Right cardiac atrium (tissue), 5 donors: ENCODE measurements around the gene CD58. TPM values are rescaled to one million over a fixed set of nuclear protein-coding genes. Genes with fewer than 3 reads are reported as not detected.
"Not testable (repeated sequence)": the region's sequence is repeated elsewhere in the genome, so short reads cannot be mapped to it uniquely, and the experiment has no call there.

Source experiments
- ATAC-seq, 2 donors: fragments of 200-7000 bp; cut with Tn5 transposase; one replicate each; pipeline versions ENCODE4 v1.8.0 to v1.9.1; 2020; ENCODE audit warnings: moderate library complexity in 2 of 2, mild to moderate bottlenecking in 1 of 2
- DNase-seq, 3 donors: peaks; one replicate each; pipeline ENCODE4 v3.0.0-alpha.2; 2020
- H3K27ac ChIP-seq: one replicate; pipeline ENCODE4 v1.5.1; 2013; ENCODE audit warnings: mild to moderate bottlenecking, low read length, control low read depth, moderate library complexity
- H3K27me3 ChIP-seq: one replicate; pipeline ENCODE4 v1.6.1; 2013; ENCODE audit not compliant: control insufficient read depth, insufficient read depth
- H3K4me1 ChIP-seq: one replicate; pipeline ENCODE4 v1.6.1; 2013; ENCODE audit warnings: low read length; ENCODE audit not compliant: control insufficient read depth, insufficient read depth
- H3K4me3 ChIP-seq: one replicate; pipeline ENCODE4 v1.5.1; 2013; ENCODE audit warnings: low read length, control low read depth
- H3K9me3 ChIP-seq: one replicate; pipeline ENCODE4 v1.6.1; 2013; ENCODE audit warnings: low read length; ENCODE audit not compliant: control insufficient read depth
- WGBS: extraction: QIAGEN DNeasy Blood & Tissue Kit; methylation state at CpG from one replicate; pipeline ENCODE4 v1.1.7; 2013; 5-methylcytosine and 5-hydroxymethylcytosine counted together
- intact Hi-C, 4 donors: fragments of 100-400 bp; cut with DNase I; formaldehyde crosslinking; loops; one replicate each; pipeline versions ENCODE4 v1.11.0 to v1.14.0; 2022 to 2023
- polyA plus RNA-seq: library from polyadenylated mRNA; stranded (reverse); fragments of 200-250 nt; gene quantifications from one replicate; pipeline ENCODE4 v1.2.3, GENCODE V29; 2013
- total RNA-seq, 4 donors: library from RNA; stranded (reverse); fragmentation: NEBNext Ultra II Directional; extraction: Animal tissue kit (Norgen Biotek cat#: 25700); gene quantifications; one replicate each; pipeline ENCODE4 v1.2.1, GENCODE V29; 2021
- donor health status: healthy with polysubstance abuse.
- donor health status: DM: no; HTN: yes; CAD: no.
- donor health status: DM: no; HTN: no; CAD: no.
- donor health status: DM: no; HTN: yes; CAD: no; lungs with severe emphysema.
- donor health status: DM: yes; HTN: yes; CAD: no.

Gene CD58
- total and polyA plus RNA-seq, 5 donors, result 17.8 to 39.0 (median 21.8) TPM

- 89% methylated on average over 1 of the region's 1 CpG for WGBS
- ATAC-seq, result no peak
- H3K27me3 ChIP-seq, result no peaks in the 10 kb centered on the region
- no peak for DNase-seq
- no peaks in the 10 kb centered on the region for H3K4me1 ChIP-seq
- H3K9me3 ChIP-seq, result no peaks in the 10 kb centered on the region
- no peak overlapping the region for H3K4me3 ChIP-seq
- intact Hi-C loops, result no loop called here
- no peak overlapping the region for H3K27ac ChIP-seq
Observed at GRCh38 chr1:116605315-116605714, 34.5 kb upstream of the CD58 start.

- H3K27ac ChIP-seq, H3K27me3 ChIP-seq, DNase-seq, intact Hi-C loops, ATAC-seq, H3K9me3 ChIP-seq, H3K4me1 ChIP-seq, H3K4me3 ChIP-seq: not testable (repeated sequence)
- 86% methylated on average over 6 of the region's 6 CpGs for WGBS
Observed at GRCh38 chr1:116604408-116604807, 33.6 kb upstream of the CD58 start.

GRCh38 chr1:116603646-116604045 is 32.8 kb upstream of the CD58 start:
- intact Hi-C loops, H3K27ac ChIP-seq, H3K4me1 ChIP-seq, H3K9me3 ChIP-seq, H3K4me3 ChIP-seq, DNase-seq, H3K27me3 ChIP-seq, ATAC-seq: not testable (repeated sequence)
- 93% methylated on average over 21 of the region's 21 CpGs for WGBS

- H3K27me3 ChIP-seq, intact Hi-C loops, DNase-seq, H3K4me1 ChIP-seq, ATAC-seq, H3K4me3 ChIP-seq, H3K27ac ChIP-seq, H3K9me3 ChIP-seq: not testable (repeated sequence)
- 72% methylated on average over 2 of the region's 2 CpGs for WGBS
Observed at GRCh38 chr1:116599369-116599768, 28.5 kb upstream of the CD58 start.

- H3K27me3 ChIP-seq, H3K4me3 ChIP-seq, H3K27ac ChIP-seq, H3K9me3 ChIP-seq, intact Hi-C loops, H3K4me1 ChIP-seq, DNase-seq, ATAC-seq: not testable (repeated sequence)
- 83% methylated on average over 11 of the region's 11 CpGs for WGBS
Observed at GRCh38 chr1:116598420-116599036, 27.7 kb upstream of the CD58 start.

GRCh38 chr1:116597388-116597787 is 26.6 kb upstream of the CD58 start:
- H3K9me3 ChIP-seq, DNase-seq, intact Hi-C loops, H3K27me3 ChIP-seq, ATAC-seq, H3K4me3 ChIP-seq, H3K4me1 ChIP-seq, H3K27ac ChIP-seq: not testable (repeated sequence)
- WGBS, result 78% methylated on average over 2 of the region's 2 CpGs

GRCh38 chr1:116596742-116597307 is 26.0 kb upstream of the CD58 start:
- WGBS, result 87% methylated on average over 5 of the region's 5 CpGs
- H3K27me3 ChIP-seq, H3K9me3 ChIP-seq, ATAC-seq, intact Hi-C loops, H3K4me3 ChIP-seq, H3K4me1 ChIP-seq, H3K27ac ChIP-seq, DNase-seq: not testable (repeated sequence)

- H3K4me3 ChIP-seq, H3K27me3 ChIP-seq, DNase-seq, H3K4me1 ChIP-seq, H3K27ac ChIP-seq, intact Hi-C loops, H3K9me3 ChIP-seq: not testable (repeated sequence)
- ATAC-seq, result peak in 1 of 2 donors; percentile 61
- 17% methylated on average over 8 of the region's 8 CpGs for WGBS
Observed at GRCh38 chr1:116595946-116596741, 25.3 kb upstream of the CD58 start.

- intact Hi-C loops, H3K4me3 ChIP-seq, H3K4me1 ChIP-seq, ATAC-seq, H3K9me3 ChIP-seq, H3K27ac ChIP-seq, DNase-seq, H3K27me3 ChIP-seq: not testable (repeated sequence)
- WGBS, result 72% methylated on average over 4 of the region's 4 CpGs
Observed at GRCh38 chr1:116595065-116595840, 24.4 kb upstream of the CD58 start.

GRCh38 chr1:116593977-116594376 is 23.2 kb upstream of the CD58 start:
- H3K4me1 ChIP-seq, H3K27ac ChIP-seq, intact Hi-C loops, ATAC-seq, H3K27me3 ChIP-seq, H3K9me3 ChIP-seq, H3K4me3 ChIP-seq, DNase-seq: not testable (repeated sequence)
- 81% methylated on average over 3 of the region's 3 CpGs for WGBS

- DNase-seq (peak in 2 of 3 donors; percentile 64 to 66), ATAC-seq (peak; percentile 74 to 85)
- H3K4me3 ChIP-seq, H3K4me1 ChIP-seq, intact Hi-C loops, H3K9me3 ChIP-seq, H3K27me3 ChIP-seq: not testable (repeated sequence)
- peak overlapping the region; percentile 72 for H3K27ac ChIP-seq
- 79% methylated on average over 4 of the region's 5 CpGs for WGBS
Observed at GRCh38 chr1:116593401-116593800, 22.6 kb upstream of the CD58 start.
